Measurements from ENCODE around the gene CD27. TPM values are rescaled to one million over a fixed set of nuclear protein-coding genes. Genes with fewer than 3 reads are reported as not detected.

Gene CD27
- total and polyA plus RNA-seq, 2 experiments from 2014 or later = 0.53 TPM; not detected in 1

Other genes starting within 250 kb of the CD27 start
- gene CD9, start 244.6 kb upstream of the CD27 start, total RNA-seq (2014; rRNA removed; shearing (Covaris generic)) = 222 and 227 TPM in 2 replicates
- gene CD9, start 244.6 kb upstream of the CD27 start, polyA plus RNA-seq (2016; fragmentation: Nextera tagmentation; extraction: Ambion mirVana) = 250 and 251 TPM in 2 replicates
- 21.3 and 174 TPM in 2 replicates for gene PLEKHG6, start 134.3 kb upstream of the CD27 start, total RNA-seq (2014; rRNA removed; shearing (Covaris generic))
- gene PLEKHG6, start 134.3 kb upstream of the CD27 start, polyA plus RNA-seq (2016; fragmentation: Nextera tagmentation; extraction: Ambion mirVana) = 15.7 and 18.0 TPM in 2 replicates
- 36.7 and 43.4 TPM in 2 replicates for gene TNFRSF1A, start 102.9 kb upstream of the CD27 start, total RNA-seq (2014; rRNA removed; shearing (Covaris generic))
- gene TNFRSF1A, start 102.9 kb upstream of the CD27 start, polyA plus RNA-seq (2016; fragmentation: Nextera tagmentation; extraction: Ambion mirVana) = 24.3 and 28.5 TPM in 2 replicates
- gene SCNN1A, start 69.4 kb upstream of the CD27 start, total RNA-seq (2014; rRNA removed; shearing (Covaris generic)) = 125 and 134 TPM in 2 replicates
- 34.0 and 37.1 TPM in 2 replicates for gene SCNN1A, start 69.4 kb upstream of the CD27 start, polyA plus RNA-seq (2016; fragmentation: Nextera tagmentation; extraction: Ambion mirVana)
- 6.8 and 7.1 TPM in 2 replicates for gene LTBR, start 60.8 kb upstream of the CD27 start, total RNA-seq (2014; rRNA removed; shearing (Covaris generic))
- gene LTBR, start 60.8 kb upstream of the CD27 start, polyA plus RNA-seq (2016; fragmentation: Nextera tagmentation; extraction: Ambion mirVana) = 6.1 and 10.5 TPM in 2 replicates
- gene TAPBPL, start 7.1 kb downstream of the CD27 start, total RNA-seq (2014; rRNA removed; shearing (Covaris generic)) = 0.59 and 0.66 TPM in 2 replicates
- 0.52 and 0.65 TPM in 2 replicates for gene TAPBPL, start 7.1 kb downstream of the CD27 start, polyA plus RNA-seq (2016; fragmentation: Nextera tagmentation; extraction: Ambion mirVana)
- 13.9 and 18.3 TPM in 2 replicates for gene VAMP1, start 25.7 kb downstream of the CD27 start, total RNA-seq (2014; rRNA removed; shearing (Covaris generic))
- gene VAMP1, start 25.7 kb downstream of the CD27 start, polyA plus RNA-seq (2016; fragmentation: Nextera tagmentation; extraction: Ambion mirVana) = 11.2 and 16.1 TPM in 2 replicates
- gene MRPL51, start 48.3 kb downstream of the CD27 start, total RNA-seq (2014; rRNA removed; shearing (Covaris generic)) = 75.1 and 93.9 TPM in 2 replicates
- gene MRPL51, start 48.3 kb downstream of the CD27 start, polyA plus RNA-seq (2016; fragmentation: Nextera tagmentation; extraction: Ambion mirVana) = 432 and 463 TPM in 2 replicates
- 217 and 389 TPM in 2 replicates for gene NCAPD2, start 49.1 kb downstream of the CD27 start, total RNA-seq (2014; rRNA removed; shearing (Covaris generic))
- 32.7 and 34.2 TPM in 2 replicates for gene NCAPD2, start 49.1 kb downstream of the CD27 start, polyA plus RNA-seq (2016; fragmentation: Nextera tagmentation; extraction: Ambion mirVana)
- 5,269 and 5,853 TPM in 2 replicates for gene GAPDH, start 89.6 kb downstream of the CD27 start, total RNA-seq (2014; rRNA removed; shearing (Covaris generic))
- gene GAPDH, start 89.6 kb downstream of the CD27 start, polyA plus RNA-seq (2016; fragmentation: Nextera tagmentation; extraction: Ambion mirVana) = 6,140 and 6,219 TPM in 2 replicates
- gene IFFO1, start 111.1 kb downstream of the CD27 start, total RNA-seq (2014; rRNA removed; shearing (Covaris generic)) = 8.8 and 12.9 TPM in 2 replicates
- 8.9 and 11.2 TPM in 2 replicates for gene IFFO1, start 111.1 kb downstream of the CD27 start, polyA plus RNA-seq (2016; fragmentation: Nextera tagmentation; extraction: Ambion mirVana)
- gene NOP2, start 123.3 kb downstream of the CD27 start, total RNA-seq (2014; rRNA removed; shearing (Covaris generic)) = 67.2 and 67.9 TPM in 2 replicates
- 63.3 and 63.4 TPM in 2 replicates for gene NOP2, start 123.3 kb downstream of the CD27 start, polyA plus RNA-seq (2016; fragmentation: Nextera tagmentation; extraction: Ambion mirVana)
- gene CHD4, start 162.4 kb downstream of the CD27 start, total RNA-seq (2014; rRNA removed; shearing (Covaris generic)) = 301 and 351 TPM in 2 replicates
- gene CHD4, start 162.4 kb downstream of the CD27 start, polyA plus RNA-seq (2016; fragmentation: Nextera tagmentation; extraction: Ambion mirVana) = 317 and 370 TPM in 2 replicates
- gene LPAR5, start 191.0 kb downstream of the CD27 start, total RNA-seq (2014; rRNA removed; shearing (Covaris generic)) = 0.38 and 0.89 TPM in 2 replicates
- gene LPAR5, start 191.0 kb downstream of the CD27 start, polyA plus RNA-seq (2016; fragmentation: Nextera tagmentation; extraction: Ambion mirVana) = 0.32 and 0.38 TPM in 2 replicates
- gene ACRBP, start 202.5 kb downstream of the CD27 start, total RNA-seq (2014; rRNA removed; shearing (Covaris generic)) = 2.2 TPM in 1 of 2 replicates, not detected in the other
- 0.70 TPM in 1 of 2 replicates, not detected in the other for gene ACRBP, start 202.5 kb downstream of the CD27 start, polyA plus RNA-seq (2016; fragmentation: Nextera tagmentation; extraction: Ambion mirVana)
- gene ING4, start 218.2 kb downstream of the CD27 start, total RNA-seq (2014; rRNA removed; shearing (Covaris generic)) = 22.0 and 27.7 TPM in 2 replicates
- 25.5 and 29.6 TPM in 2 replicates for gene ING4, start 218.2 kb downstream of the CD27 start, polyA plus RNA-seq (2016; fragmentation: Nextera tagmentation; extraction: Ambion mirVana)
- 30.2 and 35.9 TPM in 2 replicates for gene ZNF384, start 244.4 kb downstream of the CD27 start, total RNA-seq (2014; rRNA removed; shearing (Covaris generic))
- gene ZNF384, start 244.4 kb downstream of the CD27 start, polyA plus RNA-seq (2016; fragmentation: Nextera tagmentation; extraction: Ambion mirVana) = 14.7 and 20.5 TPM in 2 replicates